Neural cell (in vitro differentiated cells): ENCODE results near the gene PFKFB3. TPM values are rescaled to one million over a fixed set of nuclear protein-coding genes. Genes with fewer than 3 reads are reported as not detected.

Source experiments
- H2AFZ ChIP-seq: fragments of 200-600, 300-800 bp; sonication (generic), shearing (Covaris generic); 2 replicates; pipeline ENCODE4 v1.6.0; 2014; ENCODE audit warnings: low read depth, mild to moderate bottlenecking, antibody characterized with exemption, low read length, moderate library complexity
- H3F3A ChIP-seq: fragments of 200-600 bp; shearing (Covaris generic); 2 replicates; pipeline ENCODE4 v1.6.1; 2016; ENCODE audit warnings: mild to moderate bottlenecking, moderate library complexity, mixed read lengths, antibody characterized with exemption, low read length; ENCODE audit not compliant: insufficient read depth, poor library complexity, severe bottlenecking
- H3K27ac ChIP-seq: fragments of 200-600, 300-800 bp; sonication (generic), shearing (Covaris generic); 2 replicates; pipeline ENCODE4 v1.5.1; 2014; ENCODE audit warnings: mild to moderate bottlenecking, low read length, moderate library complexity
- H3K27me3 ChIP-seq: fragments of 300-800, 200-600 bp; sonication (generic), shearing (Covaris generic); 2 replicates; pipeline ENCODE4 v1.6.0; 2014; ENCODE audit warnings: mild to moderate bottlenecking, low read depth, low read length, moderate library complexity; ENCODE audit not compliant: insufficient read depth
- H3K36me3 ChIP-seq: fragments of 300-800, 200-600 bp; sonication (generic), shearing (Covaris generic); 2 replicates; pipeline ENCODE4 v1.5.1; 2014; ENCODE audit warnings: mild to moderate bottlenecking, antibody characterized with exemption, low read length, moderate library complexity; ENCODE audit not compliant: insufficient read depth
- H3K4me2 ChIP-seq: fragments of 300-800, 200-600 bp; sonication (generic), shearing (Covaris generic); 2 replicates; pipeline ENCODE4 v1.6.0; 2014; ENCODE audit warnings: mild to moderate bottlenecking, low read length
- H3K4me3 ChIP-seq: fragments of 300-800, 200-600 bp; sonication (generic), shearing (Covaris generic); 2 replicates; pipeline ENCODE4 v1.5.1; 2014; ENCODE audit warnings: mild to moderate bottlenecking, low read length, moderate library complexity
- H3K79me2 ChIP-seq: fragments of 200-600 bp; shearing (Covaris generic); replicated peaks from 2 replicates; pipeline ENCODE4 v1.6.0; 2014; ENCODE audit warnings: mild to moderate bottlenecking, low read length, moderate library complexity; ENCODE audit not compliant: insufficient read depth
- H3K9ac ChIP-seq: fragments of 300-800, 200-600 bp; sonication (generic), shearing (Covaris generic); 2 replicates; pipeline ENCODE4 v1.6.1; 2016; ENCODE audit warnings: mild to moderate bottlenecking, low read length, mixed read lengths
- H3K9me2 ChIP-seq: fragments of 200-600 bp; shearing (Covaris generic); 2 replicates; pipeline ENCODE4 v1.6.1; 2016; ENCODE audit warnings: mild to moderate bottlenecking, low read length, mixed read lengths; ENCODE audit not compliant: insufficient read depth
- H3K9me3 ChIP-seq: fragments of 200-600, 300-800 bp; sonication (generic), shearing (Covaris generic); 2 replicates; pipeline ENCODE4 v1.6.1; 2016; ENCODE audit warnings: mild to moderate bottlenecking, mixed run types, low read length, moderate library complexity, mixed read lengths
- H4K20me1 ChIP-seq: fragments of 200-600 bp; shearing (Covaris generic); 2 replicates; pipeline ENCODE4 v1.6.1; 2016; ENCODE audit warnings: mild to moderate bottlenecking, mixed run types; ENCODE audit not compliant: insufficient read depth
- CTCF ChIP-seq: fragments of 450-650 bp; IDR thresholded peaks from 2 replicates; pipeline ENCODE4 v1.5.1; 2014; ENCODE audit warnings: antibody characterized with exemption, mild to moderate bottlenecking, moderate library complexity; ENCODE audit not compliant: poor library complexity, severe bottlenecking
- EP300 ChIP-seq: fragments of 450-650 bp; conservative IDR thresholded peaks from 2 replicates; pipeline ENCODE4 v1.6.1; 2014; ENCODE audit warnings: antibody characterized with exemption, mild to moderate bottlenecking, moderate library complexity; ENCODE audit not compliant: poor library complexity, severe bottlenecking
- EZH2 ChIP-seq: fragments of 200-600, 300-800 bp; shearing (Covaris generic), sonication (generic); IDR thresholded peaks from 2 replicates; pipeline ENCODE4 v1.6.1; 2014; ENCODE audit warnings: antibody characterized with exemption, low read length, borderline replicate concordance, mild to moderate bottlenecking; ENCODE audit not compliant: insufficient read depth, poor library complexity, severe bottlenecking
- MXI1 ChIP-seq: fragments of 450-650 bp; conservative IDR thresholded peaks from 2 replicates; pipeline ENCODE4 v1.6.1; 2014; ENCODE audit warnings: antibody characterized with exemption, mild to moderate bottlenecking; ENCODE audit not compliant: poor library complexity, severe bottlenecking
- POLR2AphosphoS5 ChIP-seq: IDR thresholded peaks from 2 replicates; pipeline ENCODE4 v1.6.1; 2012
- RAD21 ChIP-seq: fragments of 450-650 bp; conservative IDR thresholded peaks from 2 replicates; pipeline ENCODE4 v1.6.1; 2014; ENCODE audit warnings: antibody characterized with exemption, mild to moderate bottlenecking, moderate library complexity
- SMC3 ChIP-seq: fragments of 450-650 bp; conservative IDR thresholded peaks from 2 replicates; pipeline ENCODE4 v1.6.1; 2014; ENCODE audit warnings: antibody characterized with exemption, mild to moderate bottlenecking, moderate library complexity; ENCODE audit not compliant: poor library complexity
- TAF1 ChIP-seq: IDR thresholded peaks from 2 replicates; pipeline ENCODE4 v1.6.1; 2012; ENCODE audit warnings: low read depth
- polyA plus RNA-seq: library from polyadenylated mRNA; depleted of rRNA; stranded (reverse); fragments of >200 nt; gene quantifications from 2 replicates; pipeline ENCODE4 v1.2.3, GENCODE V29; 2014
- TF ChIP-seq, protein P1 (sequence below): IDR thresholded peaks from 2 replicates; pipeline ENCODE4 v1.6.1; 2012; ENCODE audit warnings: borderline replicate concordance

The PFKFB3 gene
- polyA plus RNA-seq, 1 donor from 2014 or later = 33.4 TPM

DNA sequence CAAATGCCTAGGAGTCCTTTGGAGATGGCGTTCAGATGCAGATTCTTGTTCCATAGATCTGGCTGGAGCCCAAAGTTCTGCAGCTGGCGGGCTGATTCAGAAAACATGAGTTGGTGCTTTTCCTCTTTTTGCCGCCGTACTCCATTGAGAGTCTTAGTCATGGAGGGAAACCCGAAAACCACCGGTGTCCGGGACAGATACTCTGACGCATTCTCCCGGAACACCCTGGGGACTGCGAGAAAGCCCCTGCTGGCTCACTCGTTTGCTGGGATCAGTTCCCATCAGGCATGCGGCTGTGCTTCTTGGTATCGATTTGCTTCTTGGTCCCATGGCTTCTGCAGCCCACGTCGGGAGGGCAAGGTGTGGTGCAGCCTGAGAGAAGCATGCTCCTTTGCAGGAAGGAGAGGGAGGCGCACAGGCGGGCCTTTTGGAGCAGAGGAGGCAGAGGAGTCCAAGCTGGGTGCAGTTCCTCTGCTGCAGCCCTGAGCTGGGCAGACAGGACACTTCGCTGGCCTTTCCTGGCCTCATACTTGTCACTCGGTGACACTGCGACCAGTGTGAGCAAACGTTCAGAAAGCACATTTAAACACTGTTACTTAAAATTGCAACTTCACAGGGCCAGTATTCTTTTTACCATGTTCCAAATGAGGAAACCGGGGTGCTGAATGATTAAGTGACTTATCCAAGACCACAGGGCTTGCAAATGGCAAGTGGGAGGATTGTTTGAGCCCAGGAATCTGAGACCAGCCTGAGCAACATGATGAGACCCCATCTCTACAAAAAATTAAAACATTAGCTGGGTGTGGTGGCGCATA, 30.6 kb upstream of the PFKFB3 start:
- Histone ChIP-seq H3K9me2 (no peaks in the 10 kb centered on the region), H3K27ac (no peak overlapping the region), H3F3A (no peaks in the 10 kb centered on the region), H3K27me3 (no peaks in the 10 kb centered on the region), H3K79me2 (no peaks in the 10 kb centered on the region), H3K36me3 (no peaks in the 10 kb centered on the region), H3K9me3 (no peaks in the 10 kb centered on the region), H3K4me2 (no peak overlapping the region), H3K4me3 (no peak overlapping the region), H2AFZ (no peak overlapping the region), H3K9ac (no peak overlapping the region), H4K20me1 (no peaks in the 10 kb centered on the region)
- no peak for TF ChIP-seq TAF1
- no peak for TF ChIP-seq SMC3
- TF ChIP-seq, protein P1, sequence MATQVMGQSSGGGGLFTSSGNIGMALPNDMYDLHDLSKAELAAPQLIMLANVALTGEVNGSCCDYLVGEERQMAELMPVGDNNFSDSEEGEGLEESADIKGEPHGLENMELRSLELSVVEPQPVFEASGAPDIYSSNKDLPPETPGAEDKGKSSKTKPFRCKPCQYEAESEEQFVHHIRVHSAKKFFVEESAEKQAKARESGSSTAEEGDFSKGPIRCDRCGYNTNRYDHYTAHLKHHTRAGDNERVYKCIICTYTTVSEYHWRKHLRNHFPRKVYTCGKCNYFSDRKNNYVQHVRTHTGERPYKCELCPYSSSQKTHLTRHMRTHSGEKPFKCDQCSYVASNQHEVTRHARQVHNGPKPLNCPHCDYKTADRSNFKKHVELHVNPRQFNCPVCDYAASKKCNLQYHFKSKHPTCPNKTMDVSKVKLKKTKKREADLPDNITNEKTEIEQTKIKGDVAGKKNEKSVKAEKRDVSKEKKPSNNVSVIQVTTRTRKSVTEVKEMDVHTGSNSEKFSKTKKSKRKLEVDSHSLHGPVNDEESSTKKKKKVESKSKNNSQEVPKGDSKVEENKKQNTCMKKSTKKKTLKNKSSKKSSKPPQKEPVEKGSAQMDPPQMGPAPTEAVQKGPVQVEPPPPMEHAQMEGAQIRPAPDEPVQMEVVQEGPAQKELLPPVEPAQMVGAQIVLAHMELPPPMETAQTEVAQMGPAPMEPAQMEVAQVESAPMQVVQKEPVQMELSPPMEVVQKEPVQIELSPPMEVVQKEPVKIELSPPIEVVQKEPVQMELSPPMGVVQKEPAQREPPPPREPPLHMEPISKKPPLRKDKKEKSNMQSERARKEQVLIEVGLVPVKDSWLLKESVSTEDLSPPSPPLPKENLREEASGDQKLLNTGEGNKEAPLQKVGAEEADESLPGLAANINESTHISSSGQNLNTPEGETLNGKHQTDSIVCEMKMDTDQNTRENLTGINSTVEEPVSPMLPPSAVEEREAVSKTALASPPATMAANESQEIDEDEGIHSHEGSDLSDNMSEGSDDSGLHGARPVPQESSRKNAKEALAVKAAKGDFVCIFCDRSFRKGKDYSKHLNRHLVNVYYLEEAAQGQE = no peak
- TF ChIP-seq RAD21 = no peak
- TF ChIP-seq POLR2AphosphoS5 = no peak
- no peak for TF ChIP-seq MXI1
- TF ChIP-seq EZH2 = no peak
- TF ChIP-seq CTCF = no peak
- no peak for TF ChIP-seq EP300

DNA sequence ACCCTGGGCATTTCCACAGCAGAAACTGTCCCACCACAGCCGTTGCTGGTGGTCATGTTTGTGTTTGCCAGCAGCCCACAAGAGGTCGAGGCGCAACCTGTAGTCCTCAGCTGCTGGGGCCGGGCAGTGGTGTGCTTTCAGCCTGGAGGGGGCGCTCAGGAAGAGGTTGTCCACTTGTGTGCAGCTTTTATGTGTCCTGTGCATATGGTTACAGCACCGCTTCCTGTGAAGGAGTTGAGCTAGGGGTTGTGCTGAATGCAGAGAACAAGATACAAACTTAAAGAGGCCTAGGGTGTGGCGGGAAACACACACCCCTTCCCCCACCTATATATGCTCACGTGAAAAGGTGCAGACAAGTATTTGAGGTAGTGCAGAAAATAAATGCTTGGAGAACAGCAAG, 29.5 kb upstream of the PFKFB3 start:
- Histone ChIP-seq H2AFZ (no peak overlapping the region), H3K4me2 (no peak overlapping the region), H3K9me2 (no peaks in the 10 kb centered on the region), H3K9ac (no peak overlapping the region), H3K36me3 (no peaks in the 10 kb centered on the region), H3K9me3 (no peaks in the 10 kb centered on the region), H3K79me2 (no peaks in the 10 kb centered on the region), H3K27ac (no peak overlapping the region), H3K27me3 (no peaks in the 10 kb centered on the region), H3F3A (no peaks in the 10 kb centered on the region), H4K20me1 (no peaks in the 10 kb centered on the region), H3K4me3 (no peak overlapping the region)
- no peak for TF ChIP-seq POLR2AphosphoS5
- no peak for TF ChIP-seq MXI1
- TF ChIP-seq RAD21 = no peak
- TF ChIP-seq TAF1 = no peak
- TF ChIP-seq, protein P1 = no peak
- TF ChIP-seq SMC3 = no peak
- TF ChIP-seq CTCF = no peak
- no peak for TF ChIP-seq EZH2
- no peak for TF ChIP-seq EP300
